ENCODE data around the gene SLC28A1. TPM values are rescaled to one million over a fixed set of nuclear protein-coding genes. Genes with fewer than 3 reads are reported as not detected.

Gene SLC28A1
- total RNA-seq, 1 experiment from 2014 or later: 0.13 TPM

DNA sequence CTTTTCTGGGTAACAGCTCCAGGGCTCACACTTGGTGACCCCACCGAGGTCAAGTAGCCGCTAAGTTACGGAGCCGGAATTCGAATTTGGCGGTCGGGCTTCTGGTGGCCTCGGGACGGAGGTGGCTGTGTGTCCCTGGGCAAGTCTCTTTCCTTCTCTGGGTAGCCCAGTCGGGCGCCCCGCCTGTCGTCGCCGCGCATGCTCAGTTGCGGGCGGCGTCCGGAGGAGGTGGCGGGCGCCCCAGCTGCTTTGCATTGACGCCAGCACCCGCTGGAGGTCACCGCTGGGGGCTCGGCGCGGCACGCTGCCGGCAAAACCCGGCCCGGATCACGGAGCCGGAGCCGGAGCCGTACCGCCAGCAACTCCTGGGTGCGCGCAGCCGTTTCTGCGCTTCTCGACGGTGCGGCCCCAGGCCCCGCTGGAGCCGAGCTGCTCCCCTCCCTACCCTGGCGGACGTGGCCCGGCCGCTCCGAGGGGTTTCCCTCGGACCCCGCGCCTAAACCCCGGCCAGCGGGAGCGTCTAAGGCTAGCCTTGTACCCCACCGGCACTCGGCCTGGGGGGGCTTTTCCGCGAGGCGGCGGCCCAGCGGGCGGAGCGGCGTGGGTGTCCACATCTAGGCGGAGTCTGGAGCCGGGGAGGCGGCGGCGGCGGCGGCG lies 96.7 kb downstream of the SLC28A1 start:
- H2BK120ac ChIP-seq (ENCODE audit: low read depth, low read length, poor library complexity, severe bottlenecking): no peak overlapping the region
- Mint-ChIP-seq H3K9me3 (no peaks in the 10 kb centered on the region; a peak in 3 of 5 replicates), H3K4me1 (peaks cover 19 to 21% of the 10 kb centered on the region in 2 experiments), H3K27ac (peak overlapping the region in 1 of 3 experiments; percentile 75; a peak in 1 of 7 replicates), H3K27me3 (ENCODE audit: low read depth) (peaks cover 69% of the 10 kb centered on the region), H3K4me3 (peak overlapping the region; percentile 83 to 90), H3K36me3 (ENCODE audit: insufficient read depth in 1 of 3, low read depth in 3 of 3) (no peaks in the 10 kb centered on the region)
- no peak overlapping the region for H4K5ac ChIP-seq (ENCODE audit: insufficient read length, low read depth, low read length)
- no peak overlapping the region for H4K8ac ChIP-seq (replicated peaks; ENCODE audit: insufficient read length, low read depth, low read length)
- peaks cover 5% of the 10 kb centered on the region; the same call in 1 of the 2 replicates for H3K27me3 ChIP-seq (ENCODE audit: insufficient read depth, low read length)
- no peaks in the 10 kb centered on the region for H3K4me1 ChIP-seq (ENCODE audit: insufficient read depth, low read length)
- no peak overlapping the region for H3K4ac ChIP-seq (ENCODE audit: low read depth, low read length)
- no peak overlapping the region for H2AK5ac ChIP-seq (ENCODE audit: insufficient read length, low read length)
- H4K20me1 ChIP-seq (ENCODE audit: control insufficient read depth, insufficient read depth, insufficient read length): no peaks in the 10 kb centered on the region
- H2BK5ac ChIP-seq (ENCODE audit: insufficient read length, low read length): no peak overlapping the region
- no peak overlapping the region for H2BK12ac ChIP-seq (ENCODE audit: insufficient read length, low read depth, low read length)
- H3K9me3 ChIP-seq (ENCODE audit: control insufficient read depth, low read depth, low read length): no peaks in the 10 kb centered on the region
- H3K79me1 ChIP-seq (ENCODE audit: insufficient read depth, low read depth, low read length, poor library complexity, severe bottlenecking): no peaks in the 10 kb centered on the region
- H3T11ph ChIP-seq (ENCODE audit: low read length): no peak overlapping the region
- no peak overlapping the region for H3K9ac ChIP-seq (ENCODE audit: extremely low read depth, insufficient read length, low read length)
- H3K4me2 ChIP-seq (ENCODE audit: insufficient read depth, insufficient read length, low read length): peak overlapping the region; percentile 74
- no peak overlapping the region for H2BK15ac ChIP-seq (ENCODE audit: low read depth, low read length)
- no peak overlapping the region for H3K18ac ChIP-seq (ENCODE audit: insufficient read length, low read depth, low read length)
- no peak overlapping the region for H3K27ac ChIP-seq (ENCODE audit: insufficient read length, low read depth, low read length)
- no peak overlapping the region for H3K14ac ChIP-seq (ENCODE audit: insufficient read depth, low read length)
- H3K56ac ChIP-seq (ENCODE audit: insufficient read length, low read depth, low read length): no peak overlapping the region
- H3K79me2 ChIP-seq (ENCODE audit: insufficient read depth, low read length): no peaks in the 10 kb centered on the region
- WGBS (ENCODE audit: extremely low coverage, insufficient read length, low lambda C conversion rate): no CpG with 5 or more reads among the region's 75 CpGs
- no peak overlapping the region for H2AFZ ChIP-seq (ENCODE audit: low read length)
- peak; percentile 96 for DNase-seq
- no peak overlapping the region for H4K91ac ChIP-seq (ENCODE audit: insufficient read length, low read depth, low read length)
- no peak overlapping the region for H3K23ac ChIP-seq (ENCODE audit: insufficient read length, low read depth, low read length)
- no peak overlapping the region for H2BK20ac ChIP-seq (ENCODE audit: low read depth, low read length, poor library complexity, severe bottlenecking)
- peaks cover 7% of the 10 kb centered on the region for H3K23me2 ChIP-seq (ENCODE audit: insufficient read length, low read depth, low read length, poor library complexity, severe bottlenecking)
- TF ChIP-seq, protein P1, sequence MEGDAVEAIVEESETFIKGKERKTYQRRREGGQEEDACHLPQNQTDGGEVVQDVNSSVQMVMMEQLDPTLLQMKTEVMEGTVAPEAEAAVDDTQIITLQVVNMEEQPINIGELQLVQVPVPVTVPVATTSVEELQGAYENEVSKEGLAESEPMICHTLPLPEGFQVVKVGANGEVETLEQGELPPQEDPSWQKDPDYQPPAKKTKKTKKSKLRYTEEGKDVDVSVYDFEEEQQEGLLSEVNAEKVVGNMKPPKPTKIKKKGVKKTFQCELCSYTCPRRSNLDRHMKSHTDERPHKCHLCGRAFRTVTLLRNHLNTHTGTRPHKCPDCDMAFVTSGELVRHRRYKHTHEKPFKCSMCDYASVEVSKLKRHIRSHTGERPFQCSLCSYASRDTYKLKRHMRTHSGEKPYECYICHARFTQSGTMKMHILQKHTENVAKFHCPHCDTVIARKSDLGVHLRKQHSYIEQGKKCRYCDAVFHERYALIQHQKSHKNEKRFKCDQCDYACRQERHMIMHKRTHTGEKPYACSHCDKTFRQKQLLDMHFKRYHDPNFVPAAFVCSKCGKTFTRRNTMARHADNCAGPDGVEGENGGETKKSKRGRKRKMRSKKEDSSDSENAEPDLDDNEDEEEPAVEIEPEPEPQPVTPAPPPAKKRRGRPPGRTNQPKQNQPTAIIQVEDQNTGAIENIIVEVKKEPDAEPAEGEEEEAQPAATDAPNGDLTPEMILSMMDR (conservative IDR thresholded peaks at IDR 0.05): peak; percentile 27; the same call in 1 of the 3 replicates

All from H9 (cell line).